A673 (cell line): Measurements from ENCODE around the gene PCDHA9. TPM values are rescaled to one million over a fixed set of nuclear protein-coding genes. Genes with fewer than 3 reads are reported as not detected.
A peak's percentile ranks its signal among the peaks of the same experiment; 100 is the strongest.
"Not testable (repeated sequence)": the region's sequence is repeated elsewhere in the genome, so short reads cannot be mapped to it uniquely, and the experiment has no call there.

Experiments used
- BruUV-seq: library from RNA; stranded (reverse); fragments of 400-500 nt; replicated peaks from 2 replicates; lab custom pipeline; 2021; lab: Mats Ljungman, UMichigan
- CTCF ChIA-PET: fragments of 300-600 bp; sonication (Branson Sonifier 250); formaldehyde crosslinking; loops from one replicate; lab custom pipeline; 2022; ENCODE audit warnings: antibody characterized with exemption; lab: Charles Lee
- POLR2A ChIA-PET: fragments of 300-600 bp; sonication (Branson Sonifier 250); formaldehyde crosslinking; loops from one replicate; lab custom pipeline; 2022; ENCODE audit warnings: antibody characterized with exemption; ENCODE audit not compliant: low non-redundant PET; lab: Charles Lee
- DNase-seq: peaks from one replicate; pipeline ENCODE4 v3.0.0-alpha.2; 2015; ENCODE audit warnings: low spot score
- H3K27ac ChIP-seq: fragments of 200-600 bp; sonication (generic); 2 replicates; pipeline ENCODE4 v1.5.1; 2016; ENCODE audit warnings: mixed run types, low read depth, mild to moderate bottlenecking, mixed read lengths, antibody characterized with exemption, low read length; ENCODE audit not compliant: poor library complexity, severe bottlenecking
- H3K27me3 ChIP-seq: fragments of 200-600 bp; sonication (generic); replicated peaks from 2 replicates; pipeline ENCODE4 v1.6.1; 2017; ENCODE audit warnings: mixed run types, low read depth, mild to moderate bottlenecking, mixed read lengths, antibody characterized with exemption, low read length; ENCODE audit not compliant: insufficient read depth, poor library complexity
- H3K36me3 ChIP-seq: fragments of 200-600 bp; sonication (generic); 2 replicates; pipeline ENCODE4 v1.6.1; 2016; ENCODE audit warnings: mixed run types, mild to moderate bottlenecking, mixed read lengths, antibody characterized with exemption, low read length; ENCODE audit not compliant: insufficient read depth, poor library complexity, severe bottlenecking
- H3K4me1 ChIP-seq: fragments of 200-600 bp; sonication (generic); 2 replicates; pipeline ENCODE4 v1.6.1; 2017; ENCODE audit warnings: mixed run types, mild to moderate bottlenecking, mixed read lengths, antibody characterized with exemption, low read length; ENCODE audit not compliant: insufficient read depth, poor library complexity, severe bottlenecking
- H3K4me3 ChIP-seq: fragments of 200-600 bp; sonication (generic); 2 replicates; pipeline ENCODE4 v1.5.1; 2016; ENCODE audit warnings: low read depth, mixed run types, mild to moderate bottlenecking, mixed read lengths, low read length; ENCODE audit not compliant: poor library complexity, severe bottlenecking
- H3K9me3 ChIP-seq: fragments of 200-600 bp; sonication (generic); 2 replicates; pipeline ENCODE4 v1.6.1; 2016; ENCODE audit warnings: mixed run types, low read depth, mild to moderate bottlenecking, mixed read lengths, antibody characterized with exemption, low read length; ENCODE audit not compliant: poor library complexity, severe bottlenecking
- CTCF ChIP-seq: fragments of 300-800, 200-600 bp; sonication (generic); conservative IDR thresholded peaks from 2 replicates; pipeline ENCODE4 v1.5.1; 2017; ENCODE audit warnings: low read depth, mild to moderate bottlenecking, antibody characterized with exemption, low read length, moderate library complexity, mixed read lengths
- EZH2 ChIP-seq: fragments of 200-600 bp; sonication (generic); IDR thresholded peaks from 2 replicates; pipeline ENCODE4 v1.6.1; 2017; ENCODE audit warnings: borderline replicate concordance, low read depth, mild to moderate bottlenecking, mixed read lengths, antibody characterized with exemption, low read length; ENCODE audit not compliant: poor library complexity, severe bottlenecking
- intact Hi-C: fragments of 100-400 bp; cut with micrococcal nuclease; formaldehyde crosslinking; loops from one replicate; pipeline ENCODE4 v1.10.0; 2022; ENCODE audit not compliant: unreplicated experiment
- total RNA-seq: library from RNA; stranded (reverse); gene quantifications from 2 replicates; pipeline ENCODE4 v1.2.3, GENCODE V29; 2021

PCDHA9 gene
- total RNA-seq, 1 experiment from 2014 or later, result 0.37 TPM

DNA sequence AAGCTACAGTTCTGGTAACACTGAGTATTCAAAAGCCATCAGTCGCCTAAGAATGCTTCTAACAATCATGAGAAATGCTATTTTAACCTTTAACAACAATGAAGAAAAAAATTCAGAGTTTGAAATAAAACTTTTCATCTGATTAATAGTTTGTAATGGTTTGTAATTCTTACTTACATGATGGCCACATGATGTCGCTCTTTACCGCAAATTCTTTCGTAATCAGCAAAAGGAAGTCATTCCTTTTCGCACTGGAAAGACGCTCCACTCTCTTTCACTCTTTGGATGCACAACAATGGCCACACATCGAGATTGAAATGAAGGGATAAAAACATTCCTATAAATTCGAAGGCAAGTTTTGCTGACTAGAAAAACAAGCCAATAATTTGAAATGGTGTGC is 14.2 kb upstream of the PCDHA9 start, which contains the start of gene PCDHA7:
Gene PCDHA7, plus strand, starts transcription at position 277 of the 400 bp plus-strand sequence. Its CDS starts 115 bp downstream, at position 392.
- peak; percentile 42 for DNase-seq
- POLR2A ChIA-PET, result no interaction called here

DNA sequence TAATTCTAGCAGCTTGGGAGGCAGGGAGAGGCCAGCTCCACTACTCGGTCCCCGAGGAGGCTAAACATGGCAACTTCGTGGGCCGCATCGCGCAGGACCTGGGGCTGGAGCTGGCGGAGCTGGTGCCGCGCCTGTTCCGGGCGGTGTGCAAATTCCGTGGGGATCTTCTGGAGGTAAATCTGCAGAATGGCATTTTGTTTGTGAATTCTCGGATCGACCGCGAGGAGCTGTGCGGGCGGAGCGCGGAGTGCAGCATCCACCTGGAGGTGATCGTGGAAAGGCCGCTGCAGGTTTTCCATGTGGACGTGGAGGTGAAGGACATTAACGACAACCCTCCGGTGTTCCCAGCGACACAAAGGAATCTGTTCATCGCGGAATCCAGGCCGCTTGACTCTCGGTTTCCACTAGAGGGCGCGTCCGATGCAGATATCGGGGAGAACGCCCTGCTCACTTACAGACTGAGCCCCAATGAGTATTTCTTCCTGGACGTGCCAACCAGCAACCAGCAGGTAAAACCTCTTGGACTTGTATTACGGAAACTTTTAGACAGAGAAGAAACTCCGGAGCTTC is 13.7 kb upstream of the PCDHA9 start:
- peaks cover 11% of the 10 kb centered on the region for H3K9me3 ChIP-seq
- POLR2A ChIA-PET, intact Hi-C loops, H3K4me3 ChIP-seq, H3K36me3 ChIP-seq, H3K27me3 ChIP-seq, BruUV-seq, H3K4me1 ChIP-seq, H3K27ac ChIP-seq, CTCF ChIA-PET, DNase-seq: not testable (repeated sequence)

More for the DNA sequence above, 14.2 kb upstream of the PCDHA9 start, which contains the start of gene PCDHA7:
- Histone ChIP-seq H3K4me3 (no peak within 1 kb of the TSS), H3K36me3 (no peaks in the 10 kb centered on the region), H3K27me3 (no peaks in the 10 kb centered on the region), H3K27ac (no peak within 1 kb of the TSS), H3K4me1 (no peaks in the 10 kb centered on the region), H3K9me3 (peaks cover 11% of the 10 kb centered on the region)
- no TSS peak for BruUV-seq
- CTCF ChIA-PET, result no interaction called here
- intact Hi-C loops, result no loop called here
- TF ChIP-seq CTCF (peak; percentile 50; the same call in 1 of the 2 replicates), EZH2 (no peak)

DNA sequence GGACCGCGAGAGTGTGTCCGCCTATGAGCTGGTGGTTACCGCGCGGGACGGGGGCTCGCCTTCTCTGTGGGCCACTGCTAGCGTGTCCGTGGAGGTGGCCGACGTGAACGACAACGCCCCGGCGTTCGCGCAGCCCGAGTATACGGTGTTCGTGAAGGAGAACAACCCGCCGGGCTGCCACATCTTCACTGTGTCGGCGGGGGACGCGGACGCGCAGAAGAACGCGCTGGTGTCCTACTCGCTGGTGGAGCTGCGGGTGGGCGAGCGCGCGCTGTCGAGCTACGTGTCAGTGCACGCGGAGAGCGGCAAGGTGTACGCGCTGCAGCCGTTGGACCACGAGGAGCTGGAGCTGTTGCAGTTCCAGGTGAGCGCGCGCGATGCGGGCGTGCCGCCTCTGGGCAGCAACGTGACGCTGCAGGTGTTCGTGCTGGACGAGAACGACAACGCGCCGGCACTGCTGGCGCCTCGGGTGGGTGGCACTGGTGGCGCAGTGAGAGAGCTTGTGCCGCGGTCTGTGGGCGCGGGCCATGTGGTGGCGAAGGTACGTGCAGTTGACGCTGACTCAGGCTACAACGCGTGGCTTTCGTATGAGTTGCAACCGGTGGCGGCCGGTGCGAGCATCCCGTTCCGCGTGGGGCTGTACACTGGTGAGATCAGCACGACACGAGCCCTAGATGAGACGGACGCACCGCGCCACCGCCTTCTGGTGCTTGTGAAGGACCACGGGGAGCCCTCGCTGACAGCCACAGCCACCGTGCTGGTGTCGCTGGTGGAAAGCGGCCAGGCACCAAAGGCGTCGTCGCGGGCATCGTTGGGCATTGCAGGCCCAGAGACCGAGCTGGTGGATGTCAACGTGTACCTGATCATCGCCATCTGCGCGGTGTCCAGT is 12.3 kb upstream of the PCDHA9 start:
- BruUV-seq, result no TSS peak
- POLR2A ChIA-PET, result no interaction called here

More for the DNA sequence above, 12.3 kb upstream of the PCDHA9 start:
- Histone ChIP-seq H3K27me3 (no peaks in the 10 kb centered on the region), H3K9me3 (peaks cover 11% of the 10 kb centered on the region), H3K4me1 (no peaks in the 10 kb centered on the region), H3K4me3 (no peak overlapping the region), H3K36me3 (no peaks in the 10 kb centered on the region), H3K27ac (no peak overlapping the region)
- TF ChIP-seq CTCF, result no peak
- no peak for TF ChIP-seq EZH2
- no peak for DNase-seq
- intact Hi-C loops, result no loop called here
- CTCF ChIA-PET, result no interaction called here
